ENCODE measurements around the gene ASB7.
"Not testable (repeated sequence)": the region's sequence is repeated elsewhere in the genome, so short reads cannot be mapped to it uniquely, and the experiment has no call there.

ASB7 gene

GRCh38 chr15:100651253-100651652, 48.9 kb downstream of the ASB7 start:
- no peak for DNase-seq (ENCODE audit: low spot score)

GRCh38 chr15:100652116-100652515, 49.7 kb downstream of the ASB7 start:
- DNase-seq (ENCODE audit: low spot score): no peak

- no peak for DNase-seq (ENCODE audit: low spot score)
These were observed 51.2 kb downstream of the ASB7 start for GRCh38 chr15:100653608-100654007.

- DNase-seq (ENCODE audit: low spot score): no peak
These were observed 56.5 kb downstream of the ASB7 start for GRCh38 chr15:100658895-100659294.

- DNase-seq (ENCODE audit: low spot score): no peak
These were observed 58.8 kb downstream of the ASB7 start for GRCh38 chr15:100661156-100661555.

GRCh38 chr15:100663086-100663914, 60.9 kb downstream of the ASB7 start:
- peak; percentile 90 for DNase-seq (ENCODE audit: low spot score)

GRCh38 chr15:100663915-100664281, 61.5 kb downstream of the ASB7 start:
- no peak for DNase-seq (ENCODE audit: low spot score)

- no peak for DNase-seq (ENCODE audit: low spot score)
These were observed 63.2 kb downstream of the ASB7 start for GRCh38 chr15:100665570-100665969.

- DNase-seq (ENCODE audit: low spot score): peak; percentile 52
These were observed 65.3 kb downstream of the ASB7 start for GRCh38 chr15:100667405-100668347.

- DNase-seq (ENCODE audit: low spot score): no peak
These were observed 66.0 kb downstream of the ASB7 start for GRCh38 chr15:100668348-100668745.

- DNase-seq (ENCODE audit: low spot score): no peak
These were observed 66.9 kb downstream of the ASB7 start for GRCh38 chr15:100669260-100669659.

GRCh38 chr15:100670505-100671021, 68.2 kb downstream of the ASB7 start:
- DNase-seq (ENCODE audit: low spot score): no peak

GRCh38 chr15:100671124-100671680, 68.8 kb downstream of the ASB7 start:
- no peak for DNase-seq (ENCODE audit: low spot score)

- peak; percentile 45 for DNase-seq (ENCODE audit: low spot score)
These were observed 69.6 kb downstream of the ASB7 start for GRCh38 chr15:100671858-100672543.

GRCh38 chr15:100672959-100673358, 70.6 kb downstream of the ASB7 start:
- DNase-seq (ENCODE audit: low spot score): no peak

GRCh38 chr15:100679151-100679550, 76.8 kb downstream of the ASB7 start:
- DNase-seq (ENCODE audit: low spot score): not testable (repeated sequence)

- no peak for DNase-seq (ENCODE audit: low spot score)
These were observed 78.3 kb downstream of the ASB7 start for GRCh38 chr15:100680726-100681125.

GRCh38 chr15:100681335-100681746, 79.0 kb downstream of the ASB7 start:
- DNase-seq (ENCODE audit: low spot score): no peak

- no peak for DNase-seq (ENCODE audit: low spot score)
These were observed 80.1 kb downstream of the ASB7 start for GRCh38 chr15:100682468-100682867.

- peak; percentile 8 for DNase-seq (ENCODE audit: low spot score)
These were observed 81.0 kb downstream of the ASB7 start for GRCh38 chr15:100683434-100683833.

GRCh38 chr15:100684591-100684990, 82.2 kb downstream of the ASB7 start:
- DNase-seq (ENCODE audit: low spot score): peak; percentile 11
